Measurements from ENCODE around the gene VAV3. TPM values are rescaled to one million over a fixed set of nuclear protein-coding genes. Genes with fewer than 3 reads are reported as not detected.

Gene VAV3
- total and polyA plus RNA-seq, 4 experiments from 2014 or later: 0.43 to 2.9 (median 1.8) TPM

DNA sequence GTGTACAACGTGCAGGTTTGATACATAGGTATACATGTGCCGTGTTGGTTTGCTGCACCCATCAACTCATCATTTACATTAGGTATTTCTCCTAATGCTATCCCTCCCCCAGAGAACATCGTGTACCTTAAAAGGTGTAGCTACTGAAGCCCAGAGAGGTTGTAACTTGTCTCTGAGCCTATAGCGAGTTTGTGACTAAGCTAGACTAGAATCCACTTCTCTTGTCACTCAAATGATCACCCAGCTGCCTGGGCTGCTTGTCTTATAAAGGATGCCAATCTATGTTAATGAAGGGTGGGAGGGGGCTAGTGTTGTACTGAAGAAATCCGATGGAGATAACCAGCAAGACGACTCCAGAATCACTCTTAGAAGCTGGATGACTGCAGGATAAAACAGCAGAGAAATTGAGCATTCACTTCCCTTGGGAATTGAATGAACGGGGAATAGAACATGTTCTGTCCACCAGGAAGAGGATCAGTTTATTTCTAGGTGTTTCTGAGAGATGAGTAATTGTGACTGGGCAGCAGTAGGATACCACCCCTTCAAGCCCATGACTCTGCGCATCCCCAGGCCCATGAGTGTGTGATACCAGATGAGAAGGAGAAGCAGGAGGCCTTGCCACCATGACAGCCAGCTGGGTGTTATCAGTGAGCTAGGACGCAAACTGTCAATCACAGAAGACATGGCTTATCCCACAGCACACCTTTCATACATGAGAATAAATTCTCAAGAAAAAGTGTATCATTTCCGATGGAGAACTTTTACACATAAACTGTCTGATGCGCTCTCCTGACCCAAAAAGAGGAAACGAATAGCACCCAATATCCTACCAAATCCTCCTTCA lies 433.7 kb downstream of the VAV3 start:
- Mint-ChIP-seq H3K27me3 (peaks cover 8 to 11% of the 10 kb centered on the region in 2 donors), H3K27ac (no peak overlapping the region), H3K4me1 (no peaks in the 10 kb centered on the region), H3K36me3 (no peaks in the 10 kb centered on the region), H3K9me3 (no peaks in the 10 kb centered on the region), H3K4me3 (no peak overlapping the region)
- no peaks in the 10 kb centered on the region for H3K4me1 ChIP-seq (ENCODE audit: insufficient read depth, low read length)
- intact Hi-C loops (cut with micrococcal nuclease): no loop called here
- POLR2A ChIA-PET (ENCODE audit: partially characterized antibody): no interaction called here
- H3K27me3 ChIP-seq (ENCODE audit: insufficient read depth, low read length): no peaks in the 10 kb centered on the region
- DNase-seq: no peak
- H3K27ac ChIP-seq (ENCODE audit: low read depth, low read length): no peak overlapping the region
- no peaks in the 10 kb centered on the region for H3K9me3 ChIP-seq (ENCODE audit: control insufficient read depth in 1 of 2, low read length in 2 of 2)
- no peaks in the 10 kb centered on the region for H3K36me3 ChIP-seq (ENCODE audit: insufficient read depth, low read length)
- CTCF ChIA-PET (ENCODE audit: partially characterized antibody): no interaction called here
- no peak overlapping the region for H3K4me3 ChIP-seq (ENCODE audit: low read length in 2 of 2)

DNA sequence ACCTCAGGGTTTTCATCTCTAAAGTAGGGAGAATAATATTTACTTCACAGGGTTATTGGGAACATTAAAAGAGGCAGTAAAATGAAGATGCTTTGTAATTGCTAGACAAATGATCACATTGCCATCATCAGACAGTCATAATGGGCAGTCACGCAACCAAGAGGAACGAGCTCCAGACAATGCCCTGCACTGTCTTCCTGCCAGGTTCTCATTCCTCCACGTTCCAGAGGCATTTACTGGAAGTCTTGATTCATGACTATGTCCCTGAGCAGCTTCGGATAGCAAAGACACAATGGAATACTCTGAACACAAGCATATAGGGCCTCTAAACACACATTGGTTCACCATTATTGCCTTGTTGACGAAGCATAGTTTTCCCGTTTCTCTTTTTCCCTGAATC lies 434.4 kb downstream of the VAV3 start:
- Histone ChIP-seq H3K4me3 (ENCODE audit: low read length in 2 of 2) (no peak overlapping the region), H3K4me1 (ENCODE audit: insufficient read depth, low read length) (no peaks in the 10 kb centered on the region), H3K27me3 (ENCODE audit: insufficient read depth, low read length) (no peaks in the 10 kb centered on the region), H3K9me3 (ENCODE audit: control insufficient read depth in 1 of 2, low read length in 2 of 2) (no peaks in the 10 kb centered on the region), H3K27ac (ENCODE audit: low read depth, low read length) (no peak overlapping the region), H3K36me3 (ENCODE audit: insufficient read depth, low read length) (no peaks in the 10 kb centered on the region)
- Mint-ChIP-seq H3K4me3 (no peak overlapping the region), H3K9me3 (no peaks in the 10 kb centered on the region), H3K27me3 (peaks cover 8 to 11% of the 10 kb centered on the region in 2 donors), H3K27ac (no peak overlapping the region), H3K4me1 (no peaks in the 10 kb centered on the region), H3K36me3 (no peaks in the 10 kb centered on the region)
- DNase-seq: no peak
- ChIA-PET CTCF (ENCODE audit: partially characterized antibody) (no interaction called here), POLR2A (ENCODE audit: partially characterized antibody) (no interaction called here)
- intact Hi-C loops (cut with micrococcal nuclease): no loop called here

DNA sequence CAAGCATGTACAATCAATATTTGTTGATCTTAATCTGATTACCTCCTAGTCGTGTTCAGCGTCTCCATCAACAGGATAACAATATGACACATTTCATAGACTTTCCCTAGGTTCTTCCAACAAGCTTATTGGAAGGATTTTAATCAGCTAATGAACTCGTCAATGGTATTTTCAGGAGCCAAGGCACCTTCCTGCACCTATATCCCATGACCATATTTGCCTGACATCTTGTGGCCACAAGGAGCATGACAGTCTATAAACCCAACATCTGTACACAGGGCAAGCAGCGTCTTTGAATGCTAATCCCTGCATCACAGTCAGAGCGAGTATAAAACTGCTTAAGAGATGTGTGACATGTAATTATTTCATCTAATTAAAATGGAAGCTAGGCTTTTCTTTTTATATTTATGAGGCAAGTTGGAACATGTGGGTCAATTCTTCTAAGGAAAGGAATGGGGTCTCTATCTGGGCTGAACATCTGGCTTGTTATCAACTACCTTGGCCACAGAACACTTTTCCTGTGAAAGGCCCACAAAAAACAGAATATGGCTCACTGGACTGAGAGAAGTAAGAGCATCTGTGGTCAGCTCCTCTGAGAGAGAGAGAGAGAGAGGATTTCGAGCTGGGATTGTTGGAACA lies 435.4 kb downstream of the VAV3 start:
- Mint-ChIP-seq H3K27ac (no peak overlapping the region), H3K9me3 (no peaks in the 10 kb centered on the region), H3K4me1 (no peaks in the 10 kb centered on the region), H3K27me3 (peaks cover 6 to 9% of the 10 kb centered on the region in 2 donors), H3K4me3 (no peak overlapping the region), H3K36me3 (no peaks in the 10 kb centered on the region)
- peak in 1 of 5 donors; percentile 0 for DNase-seq
- intact Hi-C loops (cut with micrococcal nuclease): no loop called here
- Histone ChIP-seq H3K4me1 (ENCODE audit: insufficient read depth, low read length) (no peaks in the 10 kb centered on the region), H3K4me3 (ENCODE audit: low read length in 2 of 2) (no peak overlapping the region), H3K27ac (ENCODE audit: low read depth, low read length) (no peak overlapping the region), H3K36me3 (ENCODE audit: insufficient read depth, low read length) (no peaks in the 10 kb centered on the region), H3K9me3 (ENCODE audit: control insufficient read depth in 1 of 2, low read length in 2 of 2) (no peaks in the 10 kb centered on the region), H3K27me3 (ENCODE audit: insufficient read depth, low read length) (no peaks in the 10 kb centered on the region)
- ChIA-PET POLR2A (ENCODE audit: partially characterized antibody) (no interaction called here), CTCF (ENCODE audit: partially characterized antibody) (interaction anchor here (0.9 to 1.6 kb wide), 3 partner anchors 9 to 17 kb away, joined by 3 to 6 read pairs (median 3); no protein-coding TSS in a partner anchor)

DNA sequence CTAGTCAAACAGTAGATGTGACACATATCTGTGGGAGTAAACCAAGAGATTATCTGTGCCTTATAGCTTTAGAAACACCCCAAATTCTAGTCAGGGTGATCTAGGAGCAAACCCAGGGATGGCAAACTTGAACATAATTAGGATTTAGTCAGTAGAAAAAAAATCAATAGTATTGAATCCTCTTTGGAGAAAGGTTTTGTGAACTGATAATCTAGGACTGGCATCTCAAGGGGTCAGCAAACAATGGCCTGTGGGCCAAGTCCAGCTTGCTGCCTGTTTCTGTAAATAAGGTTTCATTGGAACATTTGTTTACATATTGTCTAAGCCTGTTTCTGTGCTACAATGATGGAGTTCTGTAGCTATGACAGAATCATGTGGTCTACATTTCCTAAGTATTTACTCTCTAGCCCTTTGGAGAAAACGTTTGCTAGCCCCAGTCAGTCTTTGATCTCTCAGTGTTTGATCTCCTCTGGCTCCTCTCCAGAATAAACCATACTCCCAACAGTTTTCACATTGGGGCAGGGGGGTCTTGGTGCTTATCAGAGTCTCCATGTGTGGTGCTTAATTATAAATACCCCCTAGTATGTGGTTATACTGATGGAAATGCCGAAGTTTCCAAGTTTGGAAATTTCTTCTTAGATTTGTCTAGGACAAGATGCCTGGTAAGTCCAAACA lies 438.3 kb downstream of the VAV3 start:
- peaks cover 5 to 9% of the 10 kb centered on the region in 2 donors for H3K27me3 Mint-ChIP-seq
- H3K36me3 ChIP-seq (ENCODE audit: insufficient read depth, low read length): no peaks in the 10 kb centered on the region
- H3K27ac ChIP-seq (ENCODE audit: low read depth, low read length): no peak overlapping the region
- no peak overlapping the region for H3K4me3 ChIP-seq (ENCODE audit: low read length in 2 of 2)
- intact Hi-C loops (cut with micrococcal nuclease): no loop called here
- no peaks in the 10 kb centered on the region for H3K27me3 ChIP-seq (ENCODE audit: insufficient read depth, low read length)
- H3K4me1 Mint-ChIP-seq: no peaks in the 10 kb centered on the region
- ChIA-PET CTCF (ENCODE audit: partially characterized antibody) (no interaction called here), POLR2A (ENCODE audit: partially characterized antibody) (no interaction called here)
- no peak overlapping the region for H3K27ac Mint-ChIP-seq
- no peaks in the 10 kb centered on the region for H3K4me1 ChIP-seq (ENCODE audit: insufficient read depth, low read length)
- H3K4me3 Mint-ChIP-seq: no peak overlapping the region
- H3K9me3 ChIP-seq (ENCODE audit: control insufficient read depth in 1 of 2, low read length in 2 of 2): no peaks in the 10 kb centered on the region
- no peak for DNase-seq
- H3K9me3 Mint-ChIP-seq: no peaks in the 10 kb centered on the region
- no peaks in the 10 kb centered on the region for H3K36me3 Mint-ChIP-seq

DNA sequence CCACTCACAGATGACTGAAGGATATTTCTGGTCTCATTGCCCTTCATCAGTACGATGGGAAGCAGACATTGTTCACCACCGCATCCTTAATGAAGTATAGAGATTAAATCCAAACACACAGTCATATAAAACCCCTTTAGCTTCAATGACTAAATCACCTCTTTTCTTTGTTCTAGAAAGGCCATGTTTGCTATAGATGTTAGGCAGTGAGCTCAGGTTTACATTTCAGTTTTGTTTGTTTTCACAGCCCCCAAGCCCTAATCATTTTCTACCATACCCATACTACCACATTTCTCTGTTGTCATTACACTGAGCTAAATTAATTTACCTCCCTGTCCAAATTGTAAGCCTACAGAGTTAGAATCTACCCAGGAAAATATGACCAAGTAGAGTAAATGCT lies 439.0 kb downstream of the VAV3 start:
- no peak overlapping the region for H3K4me3 Mint-ChIP-seq
- no peaks in the 10 kb centered on the region for H3K4me1 ChIP-seq (ENCODE audit: insufficient read depth, low read length)
- no peak overlapping the region for H3K27ac Mint-ChIP-seq

DNA sequence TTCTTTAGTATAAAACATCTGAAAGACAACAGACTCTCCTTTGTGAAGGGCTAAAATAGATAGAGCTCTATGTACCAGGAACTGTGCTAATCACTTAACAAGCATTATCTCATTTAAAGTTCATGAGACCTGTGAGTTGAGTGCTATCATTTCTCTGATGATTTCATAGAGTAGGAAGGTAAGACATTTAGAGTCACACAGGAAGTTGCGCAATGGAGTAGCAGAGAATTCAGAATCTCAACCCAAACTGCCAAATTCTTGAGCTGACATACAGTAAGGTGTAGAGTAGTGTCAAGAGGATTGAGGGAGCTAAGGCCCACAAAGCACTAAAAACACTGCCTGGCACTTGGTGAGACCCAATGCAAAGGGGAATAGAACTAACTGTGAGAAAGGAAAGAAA lies 439.8 kb downstream of the VAV3 start:
- Mint-ChIP-seq H3K27ac (no peak overlapping the region), H3K4me3 (no peak overlapping the region), H3K9me3 (no peaks in the 10 kb centered on the region), H3K4me1 (no peaks in the 10 kb centered on the region), H3K27me3 (peaks cover 0 to 3% of the 10 kb centered on the region in 2 donors), H3K36me3 (no peaks in the 10 kb centered on the region)
- no peak overlapping the region for H3K4me3 ChIP-seq (ENCODE audit: low read length in 2 of 2)
- DNase-seq: no peak
- H3K27ac ChIP-seq (ENCODE audit: low read depth, low read length): no peak overlapping the region
- POLR2A ChIA-PET (ENCODE audit: partially characterized antibody): no interaction called here
- no peaks in the 10 kb centered on the region for H3K9me3 ChIP-seq (ENCODE audit: control insufficient read depth in 1 of 2, low read length in 2 of 2)
- no peaks in the 10 kb centered on the region for H3K36me3 ChIP-seq (ENCODE audit: insufficient read depth, low read length)
- no peaks in the 10 kb centered on the region for H3K27me3 ChIP-seq (ENCODE audit: insufficient read depth, low read length)
- CTCF ChIA-PET (ENCODE audit: partially characterized antibody): no interaction called here
- intact Hi-C loops (cut with micrococcal nuclease): no loop called here
- H3K4me1 ChIP-seq (ENCODE audit: insufficient read depth, low read length): no peaks in the 10 kb centered on the region

More for the DNA sequence above, 439.0 kb downstream of the VAV3 start:
- no peaks in the 10 kb centered on the region for H3K27me3 ChIP-seq (ENCODE audit: insufficient read depth, low read length)
- H3K27ac ChIP-seq (ENCODE audit: low read depth, low read length): no peak overlapping the region
- Mint-ChIP-seq H3K36me3 (no peaks in the 10 kb centered on the region), H3K27me3 (peaks cover 5% of the 10 kb centered on the region in 2 donors), H3K9me3 (no peaks in the 10 kb centered on the region), H3K4me1 (no peaks in the 10 kb centered on the region)
- H3K9me3 ChIP-seq (ENCODE audit: control insufficient read depth in 1 of 2, low read length in 2 of 2): no peaks in the 10 kb centered on the region
- ChIA-PET CTCF (ENCODE audit: partially characterized antibody) (no interaction called here), POLR2A (ENCODE audit: partially characterized antibody) (no interaction called here)
- H3K4me3 ChIP-seq (ENCODE audit: low read length in 2 of 2): no peak overlapping the region
- no peak for DNase-seq
- intact Hi-C loops (cut with micrococcal nuclease): no loop called here
- H3K36me3 ChIP-seq (ENCODE audit: insufficient read depth, low read length): no peaks in the 10 kb centered on the region

DNA sequence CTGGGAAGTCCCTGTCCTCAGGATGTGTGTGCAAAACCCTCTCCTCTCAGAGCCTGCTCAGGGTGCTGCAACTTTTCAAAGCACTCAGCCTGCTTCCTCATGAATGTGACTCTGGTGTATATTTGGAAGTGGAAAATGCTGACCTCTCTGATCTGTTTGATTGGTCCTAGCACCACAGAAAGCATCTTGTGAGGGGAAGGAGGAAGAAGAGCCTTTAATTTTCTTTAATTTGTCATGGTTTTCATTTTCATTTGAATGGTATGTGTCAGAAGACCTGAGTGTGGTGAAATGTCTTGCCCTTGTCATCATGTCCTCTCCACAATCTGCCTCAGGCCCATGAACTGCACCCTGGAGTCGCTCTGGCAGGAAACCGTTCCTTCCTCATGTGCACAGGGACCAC lies 440.7 kb downstream of the VAV3 start:
- no peaks in the 10 kb centered on the region for H3K4me1 Mint-ChIP-seq
- Histone ChIP-seq H3K27me3 (ENCODE audit: insufficient read depth, low read length) (no peaks in the 10 kb centered on the region), H3K36me3 (ENCODE audit: insufficient read depth, low read length) (no peaks in the 10 kb centered on the region), H3K9me3 (ENCODE audit: control insufficient read depth in 1 of 2, low read length in 2 of 2) (no peaks in the 10 kb centered on the region), H3K27ac (ENCODE audit: low read depth, low read length) (no peak overlapping the region), H3K4me3 (ENCODE audit: low read length in 2 of 2) (no peak overlapping the region), H3K4me1 (ENCODE audit: insufficient read depth, low read length) (no peaks in the 10 kb centered on the region)
- no peaks in the 10 kb centered on the region for H3K36me3 Mint-ChIP-seq
- no peak overlapping the region for H3K4me3 Mint-ChIP-seq
- intact Hi-C loops (cut with micrococcal nuclease): no loop called here
- H3K27me3 Mint-ChIP-seq: peaks cover 0 to 3% of the 10 kb centered on the region in 2 donors
- POLR2A ChIA-PET (ENCODE audit: partially characterized antibody): no interaction called here
- H3K9me3 Mint-ChIP-seq: peaks cover 0 to 3% (median 0%) of the 10 kb centered on the region in 8 donors
- no peak for DNase-seq
- CTCF ChIA-PET (ENCODE audit: partially characterized antibody): no interaction called here
- H3K27ac Mint-ChIP-seq: no peak overlapping the region

Measured in CD4-positive, alpha-beta memory T cell (primary cell).